MM.1S (cell line): ENCODE measurements around the gene FBXL17.
A peak's percentile ranks its signal among the peaks of the same experiment; 100 is the strongest.

ENCODE experiments used
- DNase-seq: peaks from one replicate; pipeline ENCODE4 v3.0.0-alpha.2; 2015
- H2AFZ ChIP-seq: fragments of 300-600 bp; sonication (generic); 2 replicates; pipeline ENCODE4 v1.6.0; 2016; ENCODE audit warnings: antibody characterized with exemption, low read length
- H3F3A ChIP-seq: fragments of 300-600 bp; sonication (generic); 2 replicates; pipeline ENCODE4 v1.6.1; 2016; ENCODE audit warnings: mild to moderate bottlenecking, antibody characterized with exemption, low read length, moderate library complexity, mixed read lengths; ENCODE audit not compliant: insufficient read depth
- H3K27ac ChIP-seq: fragments of 300-600 bp; sonication (generic); 2 replicates; pipeline ENCODE4 v1.5.1; 2016; ENCODE audit warnings: mild to moderate bottlenecking, low read length
- H3K27me3 ChIP-seq: fragments of 300-600 bp; sonication (generic); replicated peaks from 2 replicates; pipeline ENCODE4 v1.6.0; 2016; ENCODE audit warnings: low read length; ENCODE audit not compliant: insufficient read depth
- H3K36me3 ChIP-seq: fragments of 300-600 bp; sonication (generic); replicated peaks from 2 replicates; pipeline ENCODE4 v1.6.1; 2016; ENCODE audit warnings: mild to moderate bottlenecking, low read length, mixed read lengths; ENCODE audit not compliant: insufficient read depth
- H3K4me1 ChIP-seq: fragments of 300-600 bp; sonication (generic); 2 replicates; pipeline ENCODE4 v1.6.1; 2016; ENCODE audit warnings: low read length, mixed read lengths
- H3K4me2 ChIP-seq: fragments of 300-600 bp; sonication (generic); 2 replicates; pipeline ENCODE4 v1.6.0; 2016; ENCODE audit warnings: low read depth, low read length
- H3K4me3 ChIP-seq: fragments of 300-600 bp; sonication (generic); 2 replicates; pipeline ENCODE4 v1.5.1; 2016; ENCODE audit warnings: low read length, mixed read lengths
- H3K79me2 ChIP-seq: fragments of 300-600 bp; sonication (generic); 2 replicates; pipeline ENCODE4 v1.6.1; 2016; ENCODE audit warnings: mixed run types, low read length, mixed read lengths
- H3K9ac ChIP-seq: fragments of 300-600 bp; sonication (generic); 2 replicates; pipeline ENCODE4 v1.6.1; 2016; ENCODE audit warnings: low read length, mixed read lengths
- H3K9me2 ChIP-seq: fragments of 300-600 bp; sonication (generic); replicated peaks from 2 replicates; pipeline ENCODE4 v1.6.1; 2016; ENCODE audit warnings: mild to moderate bottlenecking, low read length, mixed read lengths; ENCODE audit not compliant: insufficient read depth
- H3K9me3 ChIP-seq: fragments of 300-600 bp; sonication (generic); replicated peaks from 2 replicates; pipeline ENCODE4 v1.6.1; 2016; ENCODE audit warnings: mild to moderate bottlenecking, low read length, mixed read lengths; ENCODE audit not compliant: insufficient read depth
- H4K20me1 ChIP-seq: fragments of 300-600 bp; sonication (generic); 2 replicates; pipeline ENCODE4 v1.6.1; 2016; ENCODE audit warnings: mild to moderate bottlenecking, low read length, moderate library complexity, mixed read lengths; ENCODE audit not compliant: insufficient read depth
- CTCF ChIP-seq: fragments of 300-600 bp; sonication (generic); IDR thresholded peaks from 2 replicates; pipeline ENCODE4 v1.5.1; 2016; ENCODE audit warnings: antibody characterized with exemption, low read length, mixed read lengths
- EZH2 ChIP-seq: fragments of 300-600 bp; sonication (generic); optimal IDR thresholded peaks from 2 replicates; pipeline ENCODE3; 2017; ENCODE audit warnings: low read depth, mild to moderate bottlenecking, antibody characterized with exemption, low read length, mixed read lengths
- EZH2phosphoT487 ChIP-seq: fragments of 300-600 bp; sonication (generic); IDR thresholded peaks from 2 replicates; pipeline ENCODE4 v1.6.1; 2018; ENCODE audit warnings: antibody characterized with exemption, low read length

Gene FBXL17

GRCh38 chr5:108381954-108382783 lies at the start of gene FBXL17:
TSS of gene FBXL17 (minus strand) at chr5:108382098.
- Histone ChIP-seq H3K79me2 (peaks cover 31% of the 10 kb centered on the region), H3K27ac (peak within 1 kb of the TSS; percentile 92), H3K4me2 (peak within 1 kb of the TSS; percentile 93), H3K4me1 (peaks cover 7% of the 10 kb centered on the region; the same call in 1 of the 2 replicates), H3K9ac (peak within 1 kb of the TSS; percentile 99), H3F3A (peaks cover 29% of the 10 kb centered on the region), H3K9me2 (no peaks in the 10 kb centered on the region), H3K4me3 (peak within 1 kb of the TSS; percentile 70), H3K27me3 (no peaks in the 10 kb centered on the region), H3K36me3 (no peaks in the 10 kb centered on the region), H2AFZ (peak within 1 kb of the TSS; percentile 80), H3K9me3 (no peaks in the 10 kb centered on the region), H4K20me1 (no peaks in the 10 kb centered on the region)
- DNase-seq = peak; percentile 96
- no peak for TF ChIP-seq EZH2phosphoT487
- no peak for TF ChIP-seq CTCF
- no peak for TF ChIP-seq EZH2

GRCh38 chr5:108430931-108431608 lies 49.2 kb upstream of the FBXL17 start:
- no peaks in the 10 kb centered on the region for H3K9me3 ChIP-seq
- no peak overlapping the region for H2AFZ ChIP-seq

GRCh38 chr5:108421713-108422112 lies 39.8 kb upstream of the FBXL17 start:
- H2AFZ ChIP-seq = no peak overlapping the region
- H3K4me2 ChIP-seq = no peak overlapping the region
- H3K4me1 ChIP-seq = no peaks in the 10 kb centered on the region
- H3K27ac ChIP-seq = no peak overlapping the region
- no peak for TF ChIP-seq CTCF
- no peak for TF ChIP-seq EZH2
- no peak for TF ChIP-seq EZH2phosphoT487
- no peaks in the 10 kb centered on the region for H3K79me2 ChIP-seq
- H3F3A ChIP-seq = no peaks in the 10 kb centered on the region
- H4K20me1 ChIP-seq = no peaks in the 10 kb centered on the region
- H3K36me3 ChIP-seq = no peaks in the 10 kb centered on the region
- H3K9me2 ChIP-seq = no peaks in the 10 kb centered on the region
- H3K9me3 ChIP-seq = no peaks in the 10 kb centered on the region
- no peak overlapping the region for H3K4me3 ChIP-seq
- H3K9ac ChIP-seq = no peak overlapping the region
- no peaks in the 10 kb centered on the region for H3K27me3 ChIP-seq
- DNase-seq = no peak

More at GRCh38 chr5:108430931-108431608, 49.2 kb upstream of the FBXL17 start:
- no peak for DNase-seq
- Histone ChIP-seq H3K79me2 (no peaks in the 10 kb centered on the region), H3K36me3 (no peaks in the 10 kb centered on the region), H3K27ac (no peak overlapping the region), H3K9me2 (no peaks in the 10 kb centered on the region), H3K9ac (no peak overlapping the region), H4K20me1 (no peaks in the 10 kb centered on the region), H3K4me1 (no peaks in the 10 kb centered on the region), H3K4me3 (no peak overlapping the region), H3K4me2 (no peak overlapping the region), H3K27me3 (no peaks in the 10 kb centered on the region), H3F3A (no peaks in the 10 kb centered on the region)
- TF ChIP-seq CTCF (no peak), EZH2phosphoT487 (no peak), EZH2 (no peak)
